Endothelial cell of umbilical vein (primary cell): ENCODE results near the gene RAD51C. TPM values are rescaled to one million over a fixed set of nuclear protein-coding genes. Genes with fewer than 3 reads are reported as not detected.
A peak's percentile ranks its signal among the peaks of the same experiment; 100 is the strongest.

Source experiments
- BruUV-seq: library from RNA; stranded (reverse); fragments of 400-500 nt; replicated peaks from 2 replicates; lab custom pipeline; 2021; lab: Mats Ljungman, UMichigan
- CTCF ChIA-PET: fragments of 300-600, 350-600 bp; sonication (Branson Sonifier 250); formaldehyde crosslinking; loops from one replicate; lab custom pipeline; 2021; ENCODE audit warnings: antibody characterized with exemption, inconsistent platforms; lab: Charles Lee
- POLR2A ChIA-PET: fragments of 300-600, 350-600 bp; sonication (Branson Sonifier 250); formaldehyde crosslinking; loops from one replicate; lab custom pipeline; 2021; ENCODE audit warnings: antibody characterized with exemption, inconsistent platforms; lab: Charles Lee
- DNase-seq: peaks from one replicate; pipeline ENCODE4 v3.0.0-alpha.2; 2011; ENCODE audit warnings: low read depth, low spot score
- FAIRE-seq: peaks from 2 replicates; lab custom pipeline; 2011; peaks lifted over from hg19 to GRCh38; lab: Jason Lieb, UNC
- H2AFZ ChIP-seq: 2 replicates; pipeline ENCODE4 v1.6.0; 2012; ENCODE audit warnings: low read depth, low read length, control low read depth, inconsistent platforms
- H3K27ac ChIP-seq: 2 replicates; pipeline ENCODE4 v1.5.1; 2011; ENCODE audit warnings: low read depth, mild to moderate bottlenecking, control low read depth, low read length, moderate library complexity; ENCODE audit not compliant: insufficient read depth
- H3K27me3 ChIP-seq, 2 experiments: 2 replicates each; pipeline versions ENCODE4 v1.6.0 to v1.6.1; 2011; ENCODE audit warnings: low read length in 2 of 2, mixed read lengths in 1 of 2; ENCODE audit not compliant: control insufficient read depth in 2 of 2, insufficient read depth in 2 of 2
- H3K36me3 ChIP-seq, 2 experiments: 2 replicates in 1 of 2; 3 replicates in 1 of 2; pipeline ENCODE4 v1.5.1; 2011; ENCODE audit warnings: low read length in 2 of 2, mild to moderate bottlenecking in 1 of 2, moderate library complexity in 1 of 2; ENCODE audit not compliant: control insufficient read depth in 2 of 2, insufficient read depth in 2 of 2; ENCODE audit errors: extremely low read depth in 1 of 2
- H3K4me1 ChIP-seq: 3 replicates; pipeline ENCODE4 v1.5.1; 2011; ENCODE audit warnings: mild to moderate bottlenecking, low read length; ENCODE audit not compliant: control insufficient read depth, insufficient read depth; ENCODE audit errors: extremely low read depth
- H3K4me2 ChIP-seq: 2 replicates; pipeline ENCODE4 v1.6.1; 2011; ENCODE audit warnings: low read length, control low read depth, mixed read lengths; ENCODE audit not compliant: insufficient read depth
- H3K4me3 ChIP-seq, 3 experiments: fragments of 200-600 bp in 1 of 3; sonication (generic), shearing (Covaris generic) in 1 of 3; replicated peaks in 1 of 3; 2 replicates each; pipeline ENCODE4 v1.5.1; 2011 to 2016; ENCODE audit warnings: control low read depth in 3 of 3, low read length in 3 of 3, mild to moderate bottlenecking in 2 of 3, inconsistent platforms in 1 of 3, low read depth in 1 of 3, moderate library complexity in 1 of 3; ENCODE audit not compliant: insufficient read depth in 1 of 3
- H3K79me2 ChIP-seq: 2 replicates; pipeline ENCODE4 v1.6.0; 2012; ENCODE audit warnings: low read length, inconsistent platforms; ENCODE audit not compliant: control insufficient read depth, insufficient read depth
- H3K9ac ChIP-seq: replicated peaks from 2 replicates; pipeline ENCODE3; 2011; ENCODE audit warnings: low read length, control low read depth; ENCODE audit not compliant: insufficient read depth; ENCODE audit errors: extremely low read depth
- H3K9me1 ChIP-seq: replicated peaks from 3 replicates; pipeline ENCODE4 v1.6.0; 2011; ENCODE audit warnings: mild to moderate bottlenecking, low read length; ENCODE audit not compliant: control insufficient read depth, insufficient read depth; ENCODE audit errors: extremely low read depth
- H3K9me3 ChIP-seq: replicated peaks from 2 replicates; pipeline ENCODE4 v1.5.1; 2012; ENCODE audit warnings: low read length, inconsistent platforms; ENCODE audit not compliant: control insufficient read depth, insufficient read depth
- H4K20me1 ChIP-seq: replicated peaks from 2 replicates; pipeline ENCODE3; 2011; ENCODE audit warnings: mild to moderate bottlenecking, low read length; ENCODE audit not compliant: control insufficient read depth, insufficient read depth; ENCODE audit errors: extremely low read depth
- EZH2 ChIP-seq: IDR thresholded peaks from 2 replicates; pipeline ENCODE4 v1.6.1; 2012; ENCODE audit warnings: borderline replicate concordance, low read depth, mild to moderate bottlenecking, moderate library complexity, low read length, inconsistent platforms; ENCODE audit not compliant: severe bottlenecking
- FOS ChIP-seq: IDR thresholded peaks from 2 replicates; pipeline ENCODE4 v1.6.1; 2011; ENCODE audit warnings: mild to moderate bottlenecking, low read length, moderate library complexity, borderline replicate concordance; ENCODE audit not compliant: insufficient read depth
- GATA2 ChIP-seq: IDR thresholded peaks from 2 replicates; pipeline ENCODE4 v1.7.0; 2011; ENCODE audit warnings: low read depth, mild to moderate bottlenecking, moderate library complexity, mixed read lengths, low read length; ENCODE audit not compliant: insufficient read length, insufficient read depth
- JUN ChIP-seq: IDR thresholded peaks from 2 replicates; pipeline ENCODE4 v1.6.1; 2011; ENCODE audit warnings: borderline replicate concordance, low read depth; ENCODE audit not compliant: insufficient read length, insufficient read depth
- MYC ChIP-seq: IDR thresholded peaks from one replicate; pipeline ENCODE4 v1.6.1; 2011; ENCODE audit warnings: mild to moderate bottlenecking, low read depth, low read length
- POLR2A ChIP-seq: IDR thresholded peaks from 2 replicates; pipeline ENCODE4 v1.6.1; 2012; ENCODE audit warnings: low read depth, mild to moderate bottlenecking, control low read depth, low read length
- POLR2AphosphoS5 ChIP-seq: IDR thresholded peaks from 2 replicates; pipeline ENCODE4 v1.6.1; 2012; ENCODE audit warnings: low read depth, mild to moderate bottlenecking, control low read depth, low read length, moderate library complexity; ENCODE audit not compliant: insufficient read depth
- dilution Hi-C: fragments of 300-500 bp; cut with MboI; formaldehyde crosslinking; loops from one replicate; pipeline ENCODE4 v1.15.0; 2019; ENCODE audit warnings: low sequenced_read_pairs; ENCODE audit not compliant: extremely low pct_ligation_motif_present
- intact Hi-C: fragments of 100-400 bp; cut with micrococcal nuclease; formaldehyde crosslinking; loops from one replicate; pipeline ENCODE4 v1.10.0; 2022
- polyA plus RNA-seq, 4 experiments: library from polyadenylated mRNA; depleted of rRNA in 3 of 4; stranded (reverse) in 3 of 4; unstranded in 1 of 4; fragments of >200 nt; gene quantifications; 2 replicates each; pipeline versions ENCODE4 v1.2.1 to v1.2.3, GENCODE V29; 2011 to 2012; ENCODE audit warnings: missing spikeins in 1 of 4
- total RNA-seq: library from RNA; stranded (reverse); gene quantifications from 2 replicates; pipeline ENCODE4 v1.2.3, GENCODE V29; 2021
- TF ChIP-seq, protein P1 (sequence below), 2 donors: IDR thresholded peaks; 1 replicate in 1 of 2; 2 replicates in 1 of 2; pipeline ENCODE4 v1.5.1; 2011; ENCODE audit warnings: low read length in 2 of 2, mild to moderate bottlenecking in 2 of 2, moderate library complexity in 2 of 2, control low read depth in 1 of 2, inconsistent platforms in 1 of 2, low read depth in 1 of 2; ENCODE audit not compliant: insufficient read depth in 1 of 2; ENCODE audit errors: extremely low read depth in 1 of 2
- TF ChIP-seq, protein P2 (sequence below): IDR thresholded peaks from 2 replicates; pipeline ENCODE4 v1.6.1; 2011; ENCODE audit not compliant: insufficient read depth, insufficient read length

RAD51C gene
- total and polyA plus RNA-seq, 2 donors (not counting 3 experiments of a cell fraction or from before 2014, with no cell fraction given), result 24.8 to 38.9 TPM

DNA sequence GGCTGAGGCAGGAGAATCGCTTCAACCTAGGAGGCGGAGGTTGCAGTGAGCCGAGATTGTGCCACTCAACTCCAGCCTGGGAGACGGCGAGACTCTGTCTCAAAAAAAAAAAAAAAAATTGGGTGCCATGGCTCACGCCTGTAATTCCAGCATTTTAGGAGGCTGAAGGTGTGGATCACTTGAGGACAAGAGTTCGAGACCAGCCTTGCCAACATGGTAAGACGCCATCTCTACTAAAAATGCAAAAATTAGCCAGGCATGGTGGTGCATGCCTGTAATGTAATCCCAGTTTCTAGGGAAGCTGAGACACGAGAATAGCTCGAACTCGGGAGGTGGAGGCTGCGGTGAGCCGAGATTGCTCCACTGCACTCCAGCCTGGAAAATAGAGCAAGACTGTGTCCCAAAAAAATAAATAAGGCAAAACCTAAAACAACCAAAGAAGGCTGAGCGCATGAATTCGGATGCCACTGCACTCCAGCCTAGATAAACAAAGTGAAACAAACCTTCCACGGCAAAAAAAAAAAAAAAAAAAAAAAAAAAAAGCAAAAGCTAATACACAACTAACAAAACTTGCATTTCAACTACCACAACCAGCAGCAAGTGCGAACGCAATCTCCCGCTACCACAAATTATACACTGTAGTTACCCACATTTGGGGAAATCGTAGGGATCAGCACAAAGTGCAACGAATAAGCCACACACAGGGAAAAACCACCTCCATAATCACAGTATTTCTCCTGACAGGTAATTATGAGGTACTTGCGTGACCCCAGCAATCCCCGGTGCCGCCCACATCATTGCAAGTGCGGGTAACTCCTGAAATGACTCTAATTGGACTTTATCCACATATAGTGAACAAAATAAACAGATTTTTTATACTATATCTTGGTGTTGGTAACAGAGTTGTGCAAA, 26.2 kb upstream of the RAD51C start:
- dilution Hi-C loops, result no loop called here
- H3K4me2 ChIP-seq, result peak overlapping the region; percentile 29
- intact Hi-C loops, result no loop called here
- no peaks in the 10 kb centered on the region for H3K36me3 ChIP-seq
- DNase-seq, result peak; percentile 5
- no peaks in the 10 kb centered on the region for H3K9me1 ChIP-seq
- no peak overlapping the region for H3K4me3 ChIP-seq
- no peaks in the 10 kb centered on the region for H4K20me1 ChIP-seq
- BruUV-seq, result no TSS peak
- no peak for FAIRE-seq
- ChIA-PET POLR2A (interaction anchor here (0.7 to 3.2 kb wide), 2 partner anchors 35 to 38 kb away, joined by 9 to 22 read pairs; no protein-coding TSS in a partner anchor), CTCF (no interaction called here)
- no peak overlapping the region for H3K27ac ChIP-seq
- no peaks in the 10 kb centered on the region for H3K9me3 ChIP-seq
- TF ChIP-seq POLR2AphosphoS5 (no peak), JUN (no peak), EZH2 (no peak), POLR2A (no peak), GATA2 (no peak), FOS (no peak), MYC (no peak)
- TF ChIP-seq, protein P1, sequence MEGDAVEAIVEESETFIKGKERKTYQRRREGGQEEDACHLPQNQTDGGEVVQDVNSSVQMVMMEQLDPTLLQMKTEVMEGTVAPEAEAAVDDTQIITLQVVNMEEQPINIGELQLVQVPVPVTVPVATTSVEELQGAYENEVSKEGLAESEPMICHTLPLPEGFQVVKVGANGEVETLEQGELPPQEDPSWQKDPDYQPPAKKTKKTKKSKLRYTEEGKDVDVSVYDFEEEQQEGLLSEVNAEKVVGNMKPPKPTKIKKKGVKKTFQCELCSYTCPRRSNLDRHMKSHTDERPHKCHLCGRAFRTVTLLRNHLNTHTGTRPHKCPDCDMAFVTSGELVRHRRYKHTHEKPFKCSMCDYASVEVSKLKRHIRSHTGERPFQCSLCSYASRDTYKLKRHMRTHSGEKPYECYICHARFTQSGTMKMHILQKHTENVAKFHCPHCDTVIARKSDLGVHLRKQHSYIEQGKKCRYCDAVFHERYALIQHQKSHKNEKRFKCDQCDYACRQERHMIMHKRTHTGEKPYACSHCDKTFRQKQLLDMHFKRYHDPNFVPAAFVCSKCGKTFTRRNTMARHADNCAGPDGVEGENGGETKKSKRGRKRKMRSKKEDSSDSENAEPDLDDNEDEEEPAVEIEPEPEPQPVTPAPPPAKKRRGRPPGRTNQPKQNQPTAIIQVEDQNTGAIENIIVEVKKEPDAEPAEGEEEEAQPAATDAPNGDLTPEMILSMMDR (IDR thresholded peaks at IDR 0.05; ENCODE audit: extremely low read depth in 1 of 2, insufficient read depth in 1 of 2, low read depth in 1 of 2, low read length in 2 of 2), result no peak
- TF ChIP-seq, protein P2, sequence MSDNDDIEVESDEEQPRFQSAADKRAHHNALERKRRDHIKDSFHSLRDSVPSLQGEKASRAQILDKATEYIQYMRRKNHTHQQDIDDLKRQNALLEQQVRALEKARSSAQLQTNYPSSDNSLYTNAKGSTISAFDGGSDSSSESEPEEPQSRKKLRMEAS, result no peak
- no peak overlapping the region for H3K9ac ChIP-seq
- no peaks in the 10 kb centered on the region for H3K27me3 ChIP-seq
- peak overlapping the region; percentile 83 for H2AFZ ChIP-seq
- no peaks in the 10 kb centered on the region for H3K79me2 ChIP-seq
- H3K4me1 ChIP-seq, result peaks cover 8% of the 10 kb centered on the region
